ENCODE results near the gene TMEM94. TPM values are rescaled to one million over a fixed set of nuclear protein-coding genes. Genes with fewer than 3 reads are reported as not detected.

The TMEM94 gene
- total and polyA plus RNA-seq, 2 of the 13 experiments (the other 11 are each of a cell fraction or from before 2014, with no cell fraction given), result 32.6 to 134 TPM

- TF ChIP-seq JDP2 (CRISPR knock-in tag; IDR thresholded peaks at IDR 0.05; ENCODE audit: borderline replicate concordance), result peak; percentile 20; the same call in 1 of the 2 replicates
- TF ChIP-seq CREBL2 (CRISPR knock-in tag; IDR thresholded peaks at IDR 0.05; ENCODE audit: borderline replicate concordance), result no peak
- TF ChIP-seq TBP (CRISPR knock-in tag; IDR thresholded peaks at IDR 0.05), result no peak
- TF ChIP-seq HDAC6 (IDR thresholded peaks at IDR 0.05; ENCODE audit: low read depth, low read length), result no peak
- TF ChIP-seq, protein P1, sequence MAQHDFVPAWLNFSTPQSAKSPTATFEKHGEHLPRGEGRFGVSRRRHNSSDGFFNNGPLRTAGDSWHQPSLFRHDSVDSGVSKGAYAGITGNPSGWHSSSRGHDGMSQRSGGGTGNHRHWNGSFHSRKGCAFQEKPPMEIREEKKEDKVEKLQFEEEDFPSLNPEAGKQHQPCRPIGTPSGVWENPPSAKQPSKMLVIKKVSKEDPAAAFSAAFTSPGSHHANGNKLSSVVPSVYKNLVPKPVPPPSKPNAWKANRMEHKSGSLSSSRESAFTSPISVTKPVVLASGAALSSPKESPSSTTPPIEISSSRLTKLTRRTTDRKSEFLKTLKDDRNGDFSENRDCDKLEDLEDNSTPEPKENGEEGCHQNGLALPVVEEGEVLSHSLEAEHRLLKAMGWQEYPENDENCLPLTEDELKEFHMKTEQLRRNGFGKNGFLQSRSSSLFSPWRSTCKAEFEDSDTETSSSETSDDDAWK (CRISPR knock-in tag; IDR thresholded peaks at IDR 0.05), result no peak
- 0 out of 2 replicates have a peak, but pooled peaks have one; percentile 6 for TF ChIP-seq SP140L (CRISPR knock-in tag; IDR thresholded peaks at IDR 0.05; ENCODE audit: borderline replicate concordance)
- TF ChIP-seq SP5 (CRISPR knock-in tag; IDR thresholded peaks at IDR 0.05; ENCODE audit: borderline replicate concordance, low read depth), result peak; percentile 95
- no peak; the same call in none of the 2 replicates for TF ChIP-seq ZNF547 (CRISPR knock-in tag; IDR thresholded peaks at IDR 0.05)
- TF ChIP-seq ZNF652 (CRISPR knock-in tag; IDR thresholded peaks at IDR 0.05; ENCODE audit: borderline replicate concordance, low read depth), result peak; percentile 24; the same call in 1 of the 2 replicates
- TF ChIP-seq MIXL1 (CRISPR knock-in tag; IDR thresholded peaks at IDR 0.05), result no peak; the same call in 1 of the 2 replicates
- TF ChIP-seq PHF21A (CRISPR knock-in tag; IDR thresholded peaks at IDR 0.05), result peak; percentile 48; the same call in 1 of the 2 replicates
- TF ChIP-seq POLR2G (IDR thresholded peaks at IDR 0.05; ENCODE audit: low read depth, low read length), result no peak
- TF ChIP-seq, protein P2, sequence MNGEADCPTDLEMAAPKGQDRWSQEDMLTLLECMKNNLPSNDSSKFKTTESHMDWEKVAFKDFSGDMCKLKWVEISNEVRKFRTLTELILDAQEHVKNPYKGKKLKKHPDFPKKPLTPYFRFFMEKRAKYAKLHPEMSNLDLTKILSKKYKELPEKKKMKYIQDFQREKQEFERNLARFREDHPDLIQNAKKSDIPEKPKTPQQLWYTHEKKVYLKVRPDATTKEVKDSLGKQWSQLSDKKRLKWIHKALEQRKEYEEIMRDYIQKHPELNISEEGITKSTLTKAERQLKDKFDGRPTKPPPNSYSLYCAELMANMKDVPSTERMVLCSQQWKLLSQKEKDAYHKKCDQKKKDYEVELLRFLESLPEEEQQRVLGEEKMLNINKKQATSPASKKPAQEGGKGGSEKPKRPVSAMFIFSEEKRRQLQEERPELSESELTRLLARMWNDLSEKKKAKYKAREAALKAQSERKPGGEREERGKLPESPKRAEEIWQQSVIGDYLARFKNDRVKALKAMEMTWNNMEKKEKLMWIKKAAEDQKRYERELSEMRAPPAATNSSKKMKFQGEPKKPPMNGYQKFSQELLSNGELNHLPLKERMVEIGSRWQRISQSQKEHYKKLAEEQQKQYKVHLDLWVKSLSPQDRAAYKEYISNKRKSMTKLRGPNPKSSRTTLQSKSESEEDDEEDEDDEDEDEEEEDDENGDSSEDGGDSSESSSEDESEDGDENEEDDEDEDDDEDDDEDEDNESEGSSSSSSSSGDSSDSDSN (CRISPR knock-in tag; IDR thresholded peaks at IDR 0.05), result peak; percentile 63; the same call in 1 of the 2 replicates
- peak; percentile 73 for TF ChIP-seq ASH2L (IDR thresholded peaks at IDR 0.05; ENCODE audit: insufficient read length, low read depth, low read length)
- TF ChIP-seq TERF1 (CRISPR knock-in tag; IDR thresholded peaks at IDR 0.05), result no peak
- TF ChIP-seq, protein P3, sequence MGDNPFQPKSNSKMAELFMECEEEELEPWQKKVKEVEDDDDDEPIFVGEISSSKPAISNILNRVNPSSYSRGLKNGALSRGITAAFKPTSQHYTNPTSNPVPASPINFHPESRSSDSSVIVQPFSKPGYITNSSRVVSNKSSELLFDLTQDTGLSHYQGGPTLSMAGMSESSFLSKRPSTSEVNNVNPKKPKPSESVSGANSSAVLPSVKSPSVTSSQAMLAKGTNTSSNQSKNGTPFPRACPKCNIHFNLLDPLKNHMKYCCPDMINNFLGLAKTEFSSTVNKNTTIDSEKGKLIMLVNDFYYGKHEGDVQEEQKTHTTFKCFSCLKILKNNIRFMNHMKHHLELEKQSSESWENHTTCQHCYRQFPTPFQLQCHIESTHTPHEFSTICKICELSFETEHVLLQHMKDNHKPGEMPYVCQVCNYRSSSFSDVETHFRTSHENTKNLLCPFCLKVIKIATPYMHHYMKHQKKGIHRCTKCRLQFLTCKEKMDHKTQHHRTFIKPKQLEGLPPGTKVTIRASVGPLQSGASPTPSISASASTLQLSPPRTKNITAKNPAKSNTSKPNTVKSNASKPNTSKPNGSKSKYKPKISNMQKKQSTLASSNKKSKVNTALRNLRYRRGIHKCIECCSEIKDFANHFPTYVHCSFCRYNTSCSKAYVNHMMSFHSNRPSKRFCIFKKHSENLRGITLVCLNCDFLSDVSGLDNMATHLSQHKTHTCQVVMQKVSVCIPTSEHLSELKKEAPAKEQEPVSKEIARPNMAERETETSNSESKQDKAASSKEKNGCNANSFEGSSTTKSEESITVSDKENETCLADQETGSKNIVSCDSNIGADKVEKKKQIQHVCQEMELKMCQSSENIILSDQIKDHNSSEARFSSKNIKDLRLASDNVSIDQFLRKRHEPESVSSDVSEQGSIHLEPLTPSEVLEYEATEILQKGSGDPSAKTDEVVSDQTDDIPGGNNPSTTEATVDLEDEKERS (CRISPR knock-in tag; IDR thresholded peaks at IDR 0.05), result 0 out of 2 replicates have a peak, but pooled peaks have one; percentile 8
- no peak for TF ChIP-seq MED1 (CRISPR knock-in tag; IDR thresholded peaks at IDR 0.05)
- TF ChIP-seq, protein P4, sequence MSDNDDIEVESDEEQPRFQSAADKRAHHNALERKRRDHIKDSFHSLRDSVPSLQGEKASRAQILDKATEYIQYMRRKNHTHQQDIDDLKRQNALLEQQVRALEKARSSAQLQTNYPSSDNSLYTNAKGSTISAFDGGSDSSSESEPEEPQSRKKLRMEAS (IDR thresholded peaks at IDR 0.05), result peak; percentile 69; the same call in 1 of the 2 replicates
- TF ChIP-seq, protein P5, sequence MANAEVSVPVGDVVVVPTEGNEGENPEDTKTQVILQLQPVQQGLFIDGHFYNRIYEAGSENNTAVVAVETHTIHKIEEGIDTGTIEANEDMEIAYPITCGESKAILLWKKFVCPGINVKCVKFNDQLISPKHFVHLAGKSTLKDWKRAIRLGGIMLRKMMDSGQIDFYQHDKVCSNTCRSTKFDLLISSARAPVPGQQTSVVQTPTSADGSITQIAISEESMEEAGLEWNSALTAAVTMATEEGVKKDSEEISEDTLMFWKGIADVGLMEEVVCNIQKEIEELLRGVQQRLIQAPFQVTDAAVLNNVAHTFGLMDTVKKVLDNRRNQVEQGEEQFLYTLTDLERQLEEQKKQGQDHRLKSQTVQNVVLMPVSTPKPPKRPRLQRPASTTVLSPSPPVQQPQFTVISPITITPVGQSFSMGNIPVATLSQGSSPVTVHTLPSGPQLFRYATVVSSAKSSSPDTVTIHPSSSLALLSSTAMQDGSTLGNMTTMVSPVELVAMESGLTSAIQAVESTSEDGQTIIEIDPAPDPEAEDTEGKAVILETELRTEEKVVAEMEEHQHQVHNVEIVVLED (CRISPR knock-in tag; IDR thresholded peaks at IDR 0.05; ENCODE audit: borderline replicate concordance), result peak; percentile 70; the same call in 1 of the 2 replicates
- TF ChIP-seq U2AF1 (optimal IDR thresholded peaks at IDR 0.05; ENCODE audit: low read depth, low read length), result peak; percentile 89
Measured at GRCh38 chr17:75516255-75516618, 59.8 kb downstream of the TMEM94 start, which contains the start of gene TSEN54 (continued).

Measured in HepG2 (cell line).